Left colon (tissue), 2 donors: Measurements from ENCODE around the gene LMTK3. TPM values are rescaled to one million over a fixed set of nuclear protein-coding genes. Genes with fewer than 3 reads are reported as not detected.
"Not testable (repeated sequence)": the region's sequence is repeated elsewhere in the genome, so short reads cannot be mapped to it uniquely, and the experiment has no call there.

ENCODE experiments used
- ATAC-seq: fragments of 200-7000 bp; cut with Tn5 transposase; one replicate; pipeline ENCODE4 v1.9.1; 2020; ENCODE audit warnings: mild to moderate bottlenecking, moderate library complexity
- DNase-seq, 2 donors: peaks; one replicate each; pipeline ENCODE4 v3.0.0-alpha.2; 2020
- intact Hi-C, 2 donors: fragments of 100-400 bp; cut with DNase I in 1 of 2; cut with micrococcal nuclease in 1 of 2; formaldehyde crosslinking; loops; one replicate each; pipeline versions ENCODE4 v1.11.2 to v1.14.0; 2022; cut with DNase I, micrococcal nuclease
- total RNA-seq, 2 donors: library from RNA; stranded (reverse); fragmentation: NEBNext Ultra II Directional; extraction: Animal tissue kit (Norgen Biotek cat#: 25700); gene quantifications; one replicate each; pipeline ENCODE4 v1.2.1, GENCODE V29; 2021
- donor health status: DM: no; HTN: no; CAD: no.
- donor health status: DM: yes; HTN: yes; CAD: no.

LMTK3 gene
- total RNA-seq, 2 donors from 2014 or later: 0.87 to 1.1 TPM

DNA sequence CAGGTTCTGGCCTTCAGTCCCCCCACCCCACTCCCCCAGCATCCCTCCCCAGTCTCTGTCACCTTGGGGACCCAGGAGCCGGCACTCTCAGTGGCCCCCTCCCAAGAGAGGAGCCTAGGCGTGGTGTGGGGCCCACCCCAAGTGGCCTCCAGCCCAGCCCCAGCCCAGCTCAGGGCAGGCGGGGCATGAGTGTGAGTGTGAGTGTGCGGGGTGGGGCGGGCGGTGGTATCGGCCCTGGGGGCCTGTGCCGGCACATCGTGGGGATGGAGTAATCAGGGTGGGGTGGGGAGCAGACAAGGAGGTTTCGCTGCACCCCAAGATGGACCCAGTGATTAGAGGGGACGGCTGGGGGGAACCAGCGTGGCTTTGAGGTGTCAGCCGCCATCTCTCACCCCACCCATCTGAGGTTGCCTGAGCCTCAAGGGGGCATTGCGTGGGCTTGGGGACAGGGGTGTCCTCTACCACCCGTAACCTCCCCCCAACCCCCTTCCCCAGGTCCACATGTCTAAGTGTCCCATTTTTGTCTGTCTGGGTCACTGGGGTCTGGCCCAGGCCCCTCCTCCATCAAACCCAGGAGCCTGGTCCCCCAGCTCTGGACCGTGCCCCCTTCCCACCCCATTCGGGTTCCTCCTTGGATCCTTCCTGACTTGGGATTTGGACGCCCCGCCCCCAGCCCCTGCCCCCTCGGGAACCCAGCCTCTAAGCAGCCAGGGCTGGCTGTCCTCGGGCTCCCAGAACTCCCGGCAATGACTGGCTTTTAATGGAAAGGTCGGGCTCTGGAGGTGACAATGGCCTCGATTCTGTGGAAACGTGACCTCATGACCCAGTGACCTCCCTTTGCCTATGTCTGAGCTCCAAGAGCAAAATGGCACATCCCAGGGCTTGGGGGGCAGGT, 33.5 kb upstream of the LMTK3 start:
- intact Hi-C loops: no loop called here
- no peak for DNase-seq
- ATAC-seq: no peak

DNA sequence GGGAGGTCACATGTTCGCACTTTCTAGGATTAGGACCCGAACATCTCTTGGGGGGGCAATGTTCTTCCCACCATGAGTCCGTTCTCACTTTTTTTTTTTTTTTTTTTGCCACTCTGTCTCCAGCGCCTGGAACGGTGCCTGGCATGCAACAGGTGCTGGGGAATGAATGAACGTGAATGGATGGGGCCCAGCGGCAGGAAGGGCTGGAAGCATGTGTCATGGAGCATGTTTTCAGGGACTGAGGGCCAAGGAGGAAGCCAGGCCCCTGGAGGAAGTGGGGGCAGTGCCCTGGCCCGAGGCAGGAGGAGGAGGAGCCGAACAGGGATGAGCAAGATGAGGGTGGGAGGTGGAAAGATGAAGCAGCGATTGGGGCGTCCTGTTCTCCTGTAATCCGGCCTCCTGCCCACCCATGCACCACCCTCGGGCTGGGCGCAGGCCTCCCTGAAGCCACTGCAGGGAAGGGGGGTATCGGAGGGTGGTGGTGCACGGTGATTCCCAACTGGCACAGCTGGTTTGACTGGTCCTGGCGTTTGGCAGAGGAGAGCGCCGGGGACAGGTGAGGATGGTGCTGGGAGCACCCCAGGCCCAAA, 31.6 kb upstream of the LMTK3 start:
- peak; percentile 82 for ATAC-seq
- intact Hi-C loops: no loop called here
- peak in 1 of 2 donors; percentile 41 for DNase-seq

DNA sequence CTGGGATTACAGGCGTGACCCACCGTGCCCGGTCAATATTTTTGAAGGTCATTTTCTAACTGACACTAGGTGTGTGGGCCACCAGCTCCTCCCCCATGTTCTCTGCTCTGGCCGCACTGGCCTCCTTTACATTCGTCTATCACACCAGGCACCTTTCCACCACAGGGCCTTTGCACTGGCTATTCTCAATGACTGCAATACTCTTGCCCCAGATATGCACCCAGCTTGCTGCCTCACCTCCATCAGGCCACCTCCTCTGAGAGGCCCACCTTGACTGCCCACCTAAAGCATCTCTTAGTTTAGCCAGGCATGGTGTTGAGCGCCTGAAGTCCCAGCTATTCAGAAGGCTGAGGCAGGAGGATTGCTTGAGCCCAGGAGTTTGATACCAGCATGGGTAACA, 30.2 kb upstream of the LMTK3 start:
- DNase-seq (no peak), ATAC-seq (no peak)
- intact Hi-C loops: no loop called here

DNA sequence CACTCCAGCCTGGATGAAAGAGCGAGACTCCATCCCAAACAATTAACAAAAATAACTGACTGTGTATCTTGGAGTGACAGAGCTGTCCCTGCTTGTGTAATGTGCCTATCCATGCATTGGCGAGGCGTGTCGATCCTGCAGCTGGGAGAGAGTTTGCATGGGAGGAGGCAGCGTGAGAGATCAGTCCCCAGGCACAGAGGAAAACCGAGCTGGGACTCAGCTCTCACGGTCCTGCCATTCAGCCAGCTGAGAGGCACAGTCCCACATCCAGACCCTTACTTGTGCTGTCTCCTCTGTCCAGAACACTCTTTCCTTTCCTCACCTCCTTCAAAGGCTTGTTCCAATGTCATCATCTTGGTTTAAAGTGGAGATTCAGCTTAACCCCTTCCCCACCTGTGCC, 28.5 kb upstream of the LMTK3 start:
- ATAC-seq: peak; percentile 31
- no peak for DNase-seq
- intact Hi-C loops: no loop called here

DNA sequence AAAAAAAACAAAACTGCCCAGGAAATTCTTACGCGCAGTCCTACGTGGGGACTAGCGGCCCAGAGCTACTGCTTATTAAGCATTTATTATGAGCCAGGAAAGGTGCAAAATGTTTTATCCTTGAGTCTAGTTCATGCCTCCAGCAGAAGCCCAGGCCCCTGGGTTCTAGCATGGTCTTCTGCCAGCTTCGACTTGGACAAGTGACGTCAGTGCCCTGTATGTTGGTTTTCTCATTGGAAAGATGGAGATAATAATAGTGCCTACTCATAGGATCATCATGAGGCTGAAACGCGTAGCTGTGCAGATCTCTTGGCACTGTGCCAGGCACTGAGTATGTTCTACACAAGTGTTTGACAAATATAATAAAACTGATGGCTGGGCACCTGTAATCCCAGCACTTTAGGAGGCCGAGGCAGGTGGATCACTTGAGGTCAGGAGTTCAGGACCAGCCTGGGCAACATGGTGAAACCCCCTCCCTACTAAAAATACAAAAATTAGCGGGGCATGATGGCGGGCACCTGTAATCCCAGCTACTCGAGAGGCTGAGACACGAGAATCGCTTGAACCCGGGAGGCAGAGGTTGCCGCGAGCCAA, 28.0 kb upstream of the LMTK3 start:
- peak; percentile 53 to 77 for DNase-seq
- intact Hi-C loops: no loop called here
- ATAC-seq: peak; percentile 79

DNA sequence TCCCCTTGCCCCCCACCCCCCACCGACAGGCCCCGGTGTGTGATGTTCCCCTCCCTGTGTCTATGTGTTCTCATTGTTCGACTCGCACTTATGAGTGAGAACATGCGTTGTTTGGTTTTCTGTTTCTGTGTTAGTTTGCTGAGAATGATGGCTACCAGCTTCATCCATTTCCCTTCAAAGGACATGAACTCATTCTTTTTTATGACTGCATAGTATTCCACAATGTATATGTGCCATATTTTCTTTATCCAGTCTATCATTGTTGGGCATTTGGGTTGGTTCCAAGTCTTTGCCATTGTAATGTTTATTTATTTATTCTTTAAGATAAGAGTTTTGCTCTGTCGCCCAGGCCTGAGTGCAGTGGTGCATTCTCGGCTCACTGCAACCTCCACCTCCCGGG, 26.4 kb upstream of the LMTK3 start:
- ATAC-seq, DNase-seq, intact Hi-C loops: not testable (repeated sequence)

DNA sequence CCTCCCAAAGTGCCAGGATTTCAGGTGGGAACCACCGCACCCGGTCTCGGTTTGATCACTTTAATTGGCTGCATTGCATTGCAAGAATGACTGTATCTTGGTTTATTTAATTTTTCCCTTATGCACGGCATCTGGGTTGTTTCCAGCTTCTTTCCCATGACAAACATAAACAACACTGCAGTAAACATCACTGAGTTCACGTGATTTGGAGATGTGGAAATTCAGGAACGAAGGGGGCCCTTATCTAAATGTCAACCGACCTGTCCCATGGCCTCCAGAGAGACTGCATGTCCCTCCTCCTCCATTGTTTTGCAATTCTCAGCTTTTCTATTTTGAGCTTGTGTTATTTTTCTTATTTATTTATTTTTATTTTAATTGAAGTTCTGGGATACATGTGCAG, 25.9 kb upstream of the LMTK3 start:
- no peak for DNase-seq
- no peak for ATAC-seq
- intact Hi-C loops: no loop called here

DNA sequence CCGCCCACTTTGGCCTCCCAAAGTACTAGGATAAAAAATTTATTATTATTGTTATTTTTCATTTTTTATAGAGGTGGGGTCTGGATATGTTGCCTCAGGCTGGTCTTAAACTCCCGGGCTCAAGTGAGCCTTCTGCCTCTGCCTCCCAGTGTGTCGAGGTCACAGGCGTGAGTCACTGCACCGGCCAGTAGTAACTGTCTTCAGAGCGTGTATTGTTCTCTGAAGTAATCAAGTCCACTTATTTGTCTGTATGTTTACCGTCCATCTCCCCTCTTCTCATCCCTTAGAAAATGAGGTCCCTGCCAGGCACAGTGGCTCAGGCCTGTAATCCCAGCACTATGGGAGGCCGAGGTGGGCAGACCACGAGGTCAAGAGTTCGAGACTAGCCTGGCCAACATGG, 22.1 kb upstream of the LMTK3 start:
- ATAC-seq (no peak), DNase-seq (no peak)
- intact Hi-C loops: no loop called here

DNA sequence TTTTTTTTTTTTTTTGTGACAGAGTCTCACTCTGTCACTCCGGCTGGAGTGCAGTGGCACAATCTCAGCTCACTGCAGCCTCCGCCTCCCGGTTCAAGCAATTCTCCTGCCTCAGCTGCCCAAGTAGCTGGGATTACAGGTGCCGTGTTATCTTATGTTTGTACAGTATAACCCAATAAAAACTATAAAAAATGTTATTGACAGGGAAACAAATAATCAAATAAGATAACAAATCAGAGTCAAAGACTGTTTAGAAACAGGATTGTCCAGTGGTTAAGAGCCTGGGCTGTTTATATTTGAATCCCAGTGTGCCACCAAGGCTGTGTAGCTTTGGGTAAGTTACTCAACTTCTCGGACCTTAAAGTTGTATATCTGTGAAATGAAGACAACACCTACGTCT, 19.1 kb upstream of the LMTK3 start:
- DNase-seq (no peak), ATAC-seq (peak; percentile 95)
- intact Hi-C loops: no loop called here

DNA sequence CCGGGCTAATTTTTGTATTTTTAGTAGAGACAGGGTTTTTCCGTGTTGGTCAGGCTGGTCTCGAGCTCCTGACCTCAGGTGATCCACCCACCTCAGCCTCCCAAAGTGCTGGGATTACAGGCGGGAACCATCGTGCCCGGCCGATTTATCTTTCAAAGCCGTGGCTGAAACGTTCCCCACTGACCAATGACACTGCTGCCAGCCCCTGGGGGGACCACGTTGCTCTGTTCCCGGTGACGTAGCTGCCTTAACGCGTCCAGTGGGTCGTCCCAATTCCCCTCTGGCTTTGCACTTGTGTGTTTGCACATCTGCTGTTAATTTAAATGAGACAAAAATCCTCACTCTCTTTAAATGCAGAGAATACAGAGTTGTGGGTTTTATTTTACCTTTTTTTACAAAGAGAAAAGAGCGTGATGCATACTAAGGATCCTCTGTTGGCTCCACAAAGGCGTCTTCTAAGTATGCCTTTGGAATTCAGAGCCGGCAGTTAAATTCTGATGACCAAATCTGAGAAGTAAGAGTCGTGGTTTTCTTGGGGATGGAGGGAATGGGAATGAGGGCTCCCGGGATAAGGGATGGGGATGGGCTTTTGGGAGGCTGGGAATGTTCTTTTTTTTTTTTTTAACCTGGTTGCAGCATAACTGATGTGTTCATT, 18.6 kb upstream of the LMTK3 start:
- intact Hi-C loops: no loop called here
- DNase-seq: no peak
- ATAC-seq: no peak

DNA sequence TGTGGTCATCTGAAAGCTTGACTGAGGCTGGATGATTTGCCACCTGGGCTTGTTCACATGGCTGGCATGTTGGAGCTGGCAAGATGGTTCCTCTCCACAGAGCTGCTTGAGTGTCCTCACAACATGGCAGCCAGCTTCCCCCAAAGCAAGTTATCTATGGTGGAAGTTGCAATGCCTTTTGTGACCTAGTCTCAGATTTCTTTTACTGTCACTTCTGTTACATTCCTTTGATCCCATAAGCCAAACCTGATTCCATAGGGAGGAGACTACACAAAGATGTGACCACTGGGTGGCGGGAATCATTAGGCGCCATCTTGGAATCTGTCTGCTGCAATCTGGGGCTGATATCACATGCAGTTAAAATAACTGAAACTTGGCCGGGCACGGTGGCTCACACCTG, 17.5 kb upstream of the LMTK3 start:
- no peak for ATAC-seq
- intact Hi-C loops: no loop called here

DNA sequence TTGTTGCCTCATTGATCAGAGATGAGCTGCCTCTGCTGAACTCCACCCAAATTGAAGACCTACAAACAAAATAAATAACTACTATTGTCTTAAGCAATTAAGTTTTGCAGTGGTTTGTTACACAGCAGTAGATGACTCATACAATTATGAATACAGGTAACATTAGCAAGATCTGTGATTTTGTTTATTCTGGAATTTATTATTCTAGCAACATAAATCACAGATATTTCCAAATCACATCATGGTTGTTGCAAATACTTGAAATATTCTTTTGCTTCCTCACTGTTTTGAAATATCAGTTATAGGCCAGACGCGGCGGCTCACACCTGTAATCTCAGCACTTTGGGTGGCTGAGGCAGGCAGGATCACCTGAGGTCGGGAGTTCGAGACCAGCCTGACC, 13.1 kb upstream of the LMTK3 start:
- ATAC-seq: no peak
- intact Hi-C loops: no loop called here
- DNase-seq: no peak

More for the DNA sequence above, 17.5 kb upstream of the LMTK3 start:
- DNase-seq: no peak

DNA sequence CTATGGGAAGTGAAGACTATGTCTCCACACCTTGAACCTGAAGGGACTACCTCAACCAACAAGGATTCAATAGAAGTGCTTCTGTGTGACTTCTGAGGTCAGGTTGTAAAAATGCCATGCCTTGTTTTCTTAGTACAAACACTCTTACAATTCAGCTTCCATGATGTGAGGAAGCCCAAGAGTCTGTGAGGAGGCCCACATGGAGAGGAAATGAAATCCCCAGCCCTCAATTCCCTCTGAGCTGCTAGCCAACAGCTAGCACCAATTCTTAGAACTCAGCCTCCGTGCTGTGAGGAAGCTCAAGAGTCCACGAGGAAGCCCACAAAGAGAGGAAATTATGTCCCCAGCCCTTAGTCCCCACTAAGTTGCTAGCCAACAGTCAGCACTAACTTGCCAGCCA, 12.6 kb upstream of the LMTK3 start:
- ATAC-seq: no peak
- no peak for DNase-seq
- intact Hi-C loops: no loop called here

DNA sequence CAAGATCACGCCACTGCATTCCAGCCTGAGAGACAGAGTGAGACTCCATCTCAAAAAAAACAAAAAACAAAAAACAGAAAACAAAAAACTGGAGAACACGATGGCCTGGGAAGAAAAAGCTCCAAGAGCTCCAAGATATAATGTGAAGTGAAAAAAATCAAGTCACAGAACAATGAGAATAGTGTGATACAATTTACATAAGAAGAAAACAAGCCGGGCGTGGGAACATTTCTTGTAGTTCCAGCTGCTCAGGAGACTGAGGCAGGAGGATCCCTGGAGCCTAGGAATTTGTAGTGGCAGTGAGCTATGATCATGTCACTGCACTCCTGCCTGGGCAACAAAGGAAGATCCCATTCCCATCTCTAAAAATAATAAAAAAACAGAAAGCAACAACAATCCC, 8.5 kb upstream of the LMTK3 start:
- no peak for ATAC-seq
- intact Hi-C loops: no loop called here
- no peak for DNase-seq

DNA sequence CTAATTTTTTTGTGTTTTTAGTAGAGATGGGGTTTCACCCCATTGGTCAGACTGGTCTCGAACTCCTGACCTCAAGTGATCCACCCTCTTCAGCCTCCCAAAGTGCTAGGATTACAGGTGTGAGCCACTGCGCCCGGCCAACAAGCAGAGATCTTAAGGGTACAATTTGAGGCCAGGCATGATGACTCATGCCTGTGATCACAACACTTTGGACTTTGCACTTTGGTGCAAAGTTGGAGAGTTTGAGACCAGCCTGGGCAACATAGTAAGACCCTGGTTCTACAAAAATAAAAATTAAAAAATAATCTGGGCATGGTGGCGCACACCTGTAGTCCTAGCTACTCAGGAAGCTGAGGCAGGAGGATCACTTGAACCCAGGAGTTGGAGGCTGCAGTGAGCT, 7.8 kb upstream of the LMTK3 start:
- intact Hi-C loops, DNase-seq: not testable (repeated sequence)
- ATAC-seq: peak; percentile 31

DNA sequence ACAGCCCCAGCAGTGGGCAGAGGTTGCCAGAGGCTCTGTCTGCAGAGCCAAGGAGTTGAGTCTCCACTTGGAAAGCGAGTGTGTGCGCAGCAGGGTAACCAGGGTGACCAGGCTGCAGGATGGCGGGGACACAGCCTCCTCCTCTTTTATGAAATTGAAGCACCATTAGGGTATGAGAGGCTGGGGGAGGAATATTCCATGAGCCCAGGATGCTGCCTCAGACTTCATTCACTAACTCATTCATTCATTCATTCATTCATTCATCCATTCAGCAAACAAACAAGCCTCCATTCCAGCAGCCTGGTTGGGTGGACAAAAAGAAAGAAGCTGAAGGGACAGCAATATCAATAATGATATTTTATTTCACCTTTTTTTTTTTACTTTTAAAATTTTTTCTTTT, 6.6 kb upstream of the LMTK3 start:
- ATAC-seq (no peak), DNase-seq (no peak)
- intact Hi-C loops: no loop called here

DNA sequence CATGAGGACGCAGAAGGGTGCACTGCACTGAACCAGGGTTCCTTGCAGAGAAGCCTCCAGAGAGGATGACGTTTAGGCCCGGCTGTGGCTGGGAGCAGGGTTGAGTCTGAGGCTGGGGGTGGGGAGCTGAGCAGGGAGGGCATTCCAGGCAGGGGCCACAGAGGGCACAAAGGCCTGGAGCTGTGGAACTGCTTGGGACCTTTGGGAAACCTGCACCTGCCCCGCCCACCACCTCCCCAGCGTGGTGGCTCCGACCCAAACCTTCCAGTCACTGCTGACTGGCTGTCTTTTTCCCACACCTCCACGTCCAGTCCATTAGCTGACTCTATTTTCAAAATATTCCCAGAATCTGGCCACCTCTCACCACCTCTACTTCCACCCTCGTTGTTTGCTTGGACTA, 4.9 kb upstream of the LMTK3 start:
- DNase-seq: no peak
- intact Hi-C loops: no loop called here
- ATAC-seq: no peak

DNA sequence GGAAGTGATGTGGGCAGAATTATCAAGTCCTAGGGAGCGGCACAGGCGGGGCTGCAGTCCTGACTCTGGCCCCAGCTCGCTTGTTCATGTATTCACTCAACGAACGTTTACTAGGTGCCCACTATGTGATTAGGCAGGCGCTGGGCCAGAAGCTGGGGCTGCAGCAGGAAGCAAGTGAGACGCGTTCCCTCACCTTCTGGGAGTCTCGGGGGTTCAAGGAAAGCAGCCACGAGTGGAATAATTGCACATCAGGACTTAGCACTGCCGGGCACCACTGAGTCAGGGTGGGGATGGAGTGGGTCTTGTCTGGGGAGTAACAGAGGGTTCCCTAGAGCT, 2.5 kb upstream of the LMTK3 start:
- intact Hi-C loops: no loop called here
- no peak for ATAC-seq
- no peak for DNase-seq

DNA sequence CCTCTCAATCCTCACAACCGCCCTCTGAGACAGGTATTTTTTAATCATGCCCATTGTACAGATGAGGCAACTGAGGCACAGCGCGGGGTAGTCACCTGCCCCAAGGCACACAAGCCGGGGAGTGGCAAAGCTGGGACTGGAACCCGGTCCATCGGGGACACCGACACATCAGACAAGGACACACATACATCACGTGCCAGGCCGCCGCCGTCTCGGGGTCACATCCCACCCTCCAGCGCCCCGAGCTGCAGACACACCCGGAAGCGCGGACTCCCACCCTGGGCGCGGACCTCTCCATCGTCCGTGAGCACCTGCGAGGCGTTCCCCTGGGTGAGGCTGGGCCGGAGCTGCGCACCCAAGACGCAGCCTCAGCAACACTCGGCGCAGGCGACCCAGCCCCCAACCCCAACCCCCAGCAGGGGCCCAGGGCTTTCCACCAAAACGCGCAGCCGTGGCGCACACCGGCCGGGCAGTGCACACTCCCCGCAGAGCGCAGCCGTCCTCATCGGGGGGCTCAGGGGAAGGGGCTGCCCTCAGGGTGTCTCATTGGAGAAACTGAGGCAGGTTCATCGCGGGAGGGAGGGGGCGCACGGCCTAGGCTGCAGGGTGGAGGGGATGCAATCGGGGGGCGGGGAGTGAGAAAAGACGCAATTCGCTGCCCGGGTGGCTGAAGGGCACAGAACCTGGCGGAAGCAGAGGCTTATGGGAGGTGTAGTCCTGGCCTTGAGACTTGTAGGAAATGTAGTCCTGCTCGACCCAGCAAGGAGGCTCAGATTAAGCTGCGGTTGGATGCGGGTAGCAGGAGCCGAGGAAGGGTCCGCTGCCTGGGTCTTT, 1.9 kb upstream of the LMTK3 start:
- peak; percentile 67 to 73 for DNase-seq
- intact Hi-C loops: no loop called here
- ATAC-seq: peak; percentile 88
